Measurements from ENCODE around the gene KCNG4. TPM values are rescaled to one million over a fixed set of nuclear protein-coding genes. Genes with fewer than 3 reads are reported as not detected.

The KCNG4 gene
- total RNA-seq, 1 experiment from 2014 or later: not detected

- Histone ChIP-seq H3K79me2 (ENCODE audit: insufficient read depth, low read length) (no peaks in the 10 kb centered on the region), H3K9me3 (ENCODE audit: control insufficient read depth, low read depth, low read length) (no peaks in the 10 kb centered on the region), H2AFZ (ENCODE audit: low read length) (no peak overlapping the region), H2AK5ac (ENCODE audit: insufficient read length, low read length) (no peak overlapping the region), H2BK20ac (ENCODE audit: low read depth, low read length, poor library complexity, severe bottlenecking) (no peak overlapping the region), H3K27ac (ENCODE audit: insufficient read length, low read depth, low read length) (no peak overlapping the region), H2BK15ac (ENCODE audit: low read depth, low read length) (no peak overlapping the region), H4K5ac (ENCODE audit: insufficient read length, low read depth, low read length) (no peak overlapping the region), H2BK12ac (ENCODE audit: insufficient read length, low read depth, low read length) (no peak overlapping the region), H2BK5ac (ENCODE audit: insufficient read length, low read length) (no peak overlapping the region), H3K9ac (ENCODE audit: extremely low read depth, insufficient read length, low read length) (no peak overlapping the region), H3K23me2 (ENCODE audit: insufficient read length, low read depth, low read length, poor library complexity, severe bottlenecking) (no peaks in the 10 kb centered on the region), H3K27me3 (ENCODE audit: insufficient read depth, low read length) (no peaks in the 10 kb centered on the region), H3K79me1 (ENCODE audit: insufficient read depth, low read depth, low read length, poor library complexity, severe bottlenecking) (no peaks in the 10 kb centered on the region), H4K91ac (ENCODE audit: insufficient read length, low read depth, low read length) (no peak overlapping the region), H3K4me2 (ENCODE audit: insufficient read depth, insufficient read length, low read length) (no peak overlapping the region), H3K14ac (ENCODE audit: insufficient read depth, low read length) (no peak overlapping the region), H3T11ph (ENCODE audit: low read length) (no peak overlapping the region), H4K8ac (replicated peaks; ENCODE audit: insufficient read length, low read depth, low read length) (no peak overlapping the region), H4K20me1 (ENCODE audit: control insufficient read depth, insufficient read depth, insufficient read length) (no peaks in the 10 kb centered on the region), H3K23ac (ENCODE audit: insufficient read length, low read depth, low read length) (no peak overlapping the region), H2BK120ac (ENCODE audit: low read depth, low read length, poor library complexity, severe bottlenecking) (no peak overlapping the region), H3K18ac (ENCODE audit: insufficient read length, low read depth, low read length) (no peak overlapping the region), H3K4ac (ENCODE audit: low read depth, low read length) (no peak overlapping the region), H3K4me1 (ENCODE audit: insufficient read depth, low read length) (no peaks in the 10 kb centered on the region; the same call in 1 of the 2 replicates), H3K56ac (ENCODE audit: insufficient read length, low read depth, low read length) (no peak overlapping the region)
- no peak overlapping the region for H3K4me3 Mint-ChIP-seq
- no CpG with 5 or more reads among the region's 1 CpG for WGBS (ENCODE audit: extremely low coverage, insufficient read length, low lambda C conversion rate)
- no peak overlapping the region for H3K27ac Mint-ChIP-seq
- DNase-seq: no peak
- TF ChIP-seq CTCF (conservative IDR thresholded peaks at IDR 0.05): no peak
- no peaks in the 10 kb centered on the region for H3K9me3 Mint-ChIP-seq
- H3K27me3 Mint-ChIP-seq (ENCODE audit: low read depth): peaks cover 4% of the 10 kb centered on the region; the same call in 1 of the 2 replicates
- peaks cover 9% of the 10 kb centered on the region in 2 experiments for H3K4me1 Mint-ChIP-seq
- no peaks in the 10 kb centered on the region for H3K36me3 Mint-ChIP-seq (ENCODE audit: insufficient read depth in 1 of 3, low read depth in 3 of 3)
Measured at GRCh38 chr16:84271037-84271436, 31.2 kb upstream of the KCNG4 start.
